Middle frontal gyrus (tissue), 1 donor: ENCODE data around the gene SAMD4A.

ENCODE experiments used
- DNase-seq: peaks from one replicate; pipeline ENCODE4 v3.0.0-alpha.2; 2015; ENCODE audit warnings: low spot score; ENCODE audit errors: extremely low spot score

Gene SAMD4A

DNA sequence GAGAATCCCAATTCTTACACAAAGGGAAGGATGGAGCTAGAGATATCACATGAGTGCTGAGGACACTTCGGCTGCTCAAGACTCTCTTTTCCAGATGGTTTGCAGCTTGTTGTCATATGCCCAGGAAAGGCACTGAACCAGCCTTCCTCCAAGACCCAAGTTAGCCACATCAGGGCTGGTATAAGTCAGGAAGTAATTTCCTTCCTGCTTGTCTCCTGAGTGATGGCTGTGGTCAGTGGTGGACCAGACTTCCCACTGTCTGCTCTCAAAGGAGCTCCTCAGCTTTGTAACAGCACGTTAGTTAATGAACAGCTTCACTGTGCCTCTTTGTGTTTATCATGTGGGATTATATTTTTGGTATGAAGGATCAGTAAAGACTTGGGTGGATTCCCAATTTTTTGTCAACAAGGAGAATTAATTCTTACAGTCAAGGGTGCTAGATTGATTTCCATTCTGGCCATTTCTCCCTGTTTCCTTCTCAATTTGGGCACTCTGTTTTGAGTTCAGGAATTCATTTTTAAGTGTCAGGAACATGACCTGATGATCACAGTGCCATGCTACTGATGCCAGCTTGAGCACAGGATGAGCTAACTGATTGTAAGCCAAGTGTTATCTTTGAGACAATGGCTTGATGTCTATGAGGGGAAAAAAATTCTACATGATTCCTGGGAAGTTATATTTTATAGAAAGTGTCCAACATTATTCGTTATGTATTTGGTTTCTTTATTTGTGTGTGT is 189.9 kb downstream of the SAMD4A start:
- no peak for DNase-seq

DNA sequence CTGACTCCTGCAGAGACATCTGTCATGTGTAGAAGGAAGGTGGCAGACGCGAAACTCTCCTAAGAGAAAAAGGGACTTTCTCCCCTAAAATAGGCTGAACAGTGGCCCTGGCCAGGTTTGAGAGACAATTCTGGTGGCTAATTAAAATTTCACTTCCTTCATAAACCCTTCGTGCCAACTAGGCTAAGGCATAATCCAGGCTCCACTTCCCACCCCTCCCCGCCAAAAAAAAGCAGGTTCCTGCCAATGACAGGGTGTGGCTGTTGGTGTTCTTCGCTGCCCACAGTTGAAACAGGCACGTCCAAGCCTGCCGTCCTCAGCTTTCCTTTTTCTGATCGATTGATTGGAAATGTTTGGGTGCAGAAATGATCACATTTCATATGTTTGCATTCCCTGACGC is 191.1 kb downstream of the SAMD4A start:
- no peak for DNase-seq

DNA sequence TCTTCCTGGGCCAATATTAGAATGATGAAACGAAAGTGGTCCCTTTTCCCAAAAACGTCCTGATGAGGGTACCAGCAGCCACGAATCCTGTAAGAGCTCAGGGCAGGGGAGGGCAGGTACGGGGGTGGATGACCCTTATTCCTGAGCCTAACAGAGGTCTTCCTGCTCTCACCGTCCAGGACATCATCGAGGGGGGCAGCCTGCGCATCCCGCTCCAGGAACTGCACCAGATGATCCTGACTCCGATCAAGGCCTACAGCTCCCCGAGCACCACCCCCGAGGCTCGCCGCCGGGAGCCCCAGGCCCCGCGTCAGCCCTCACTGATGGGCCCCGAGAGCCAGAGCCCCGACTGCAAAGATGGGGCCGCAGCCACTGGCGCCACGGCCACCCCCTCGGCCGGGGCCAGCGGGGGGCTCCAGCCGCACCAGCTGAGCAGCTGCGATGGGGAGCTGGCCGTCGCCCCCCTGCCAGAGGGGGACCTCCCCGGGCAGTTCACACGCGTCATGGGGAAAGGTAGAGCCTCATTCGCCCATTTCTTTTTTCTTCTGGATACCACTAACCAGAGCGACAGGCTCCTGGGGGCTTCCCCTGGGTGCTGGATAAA is 193.2 kb downstream of the SAMD4A start:
- DNase-seq, result no peak

DNA sequence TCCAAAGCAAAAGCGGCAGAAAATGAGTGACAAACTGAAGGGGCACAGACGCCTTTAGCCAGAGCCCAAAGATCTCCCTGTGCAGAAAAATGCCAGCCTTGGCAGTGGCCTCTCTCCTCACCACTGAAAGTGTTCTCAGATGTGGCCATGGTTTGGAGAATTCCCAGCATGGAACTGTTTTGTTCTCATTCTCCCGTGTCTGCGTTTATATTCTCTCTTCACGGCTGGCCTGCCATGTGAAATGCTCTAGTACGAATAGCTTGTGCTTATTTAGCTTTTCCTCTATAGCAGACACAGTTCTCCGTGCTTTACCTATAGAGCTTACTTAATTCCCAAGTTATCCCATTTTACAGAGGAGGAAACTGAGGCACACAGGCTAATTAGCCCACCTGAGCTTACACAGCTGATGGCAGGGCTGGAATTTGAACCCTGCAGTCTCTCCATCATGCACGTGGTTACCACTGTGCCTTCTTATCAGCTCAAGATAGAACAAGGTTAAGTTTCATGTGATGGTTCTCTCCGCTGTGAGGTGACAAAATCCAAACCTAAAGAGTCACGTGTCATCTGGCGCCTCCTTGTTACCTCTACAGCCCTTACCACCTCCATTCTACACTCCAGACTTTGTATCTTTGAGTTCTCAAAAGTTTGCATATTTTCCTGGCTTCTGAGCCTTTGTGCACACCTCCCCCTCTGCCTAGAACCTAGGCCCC is 194.1 kb downstream of the SAMD4A start:
- DNase-seq, result no peak

DNA sequence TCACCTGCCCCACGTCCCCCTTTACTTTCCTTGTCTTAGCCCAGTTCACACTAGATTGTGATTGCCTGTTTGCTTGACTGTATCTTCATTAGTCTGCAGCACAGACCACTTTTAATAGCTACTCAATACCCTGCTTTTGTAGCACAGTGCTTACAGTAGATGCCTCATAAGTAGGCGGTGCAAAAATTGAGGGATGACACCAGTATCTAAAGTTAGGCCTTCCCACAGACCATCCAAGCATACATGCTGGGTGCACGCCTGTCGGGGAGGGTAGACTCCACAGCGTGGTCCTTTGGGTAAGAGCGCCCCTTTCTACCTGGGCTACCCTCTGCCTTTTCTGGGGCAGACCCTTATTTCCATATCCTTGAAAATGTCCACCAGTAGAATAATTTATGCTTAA is 194.9 kb downstream of the SAMD4A start:
- no peak for DNase-seq

DNA sequence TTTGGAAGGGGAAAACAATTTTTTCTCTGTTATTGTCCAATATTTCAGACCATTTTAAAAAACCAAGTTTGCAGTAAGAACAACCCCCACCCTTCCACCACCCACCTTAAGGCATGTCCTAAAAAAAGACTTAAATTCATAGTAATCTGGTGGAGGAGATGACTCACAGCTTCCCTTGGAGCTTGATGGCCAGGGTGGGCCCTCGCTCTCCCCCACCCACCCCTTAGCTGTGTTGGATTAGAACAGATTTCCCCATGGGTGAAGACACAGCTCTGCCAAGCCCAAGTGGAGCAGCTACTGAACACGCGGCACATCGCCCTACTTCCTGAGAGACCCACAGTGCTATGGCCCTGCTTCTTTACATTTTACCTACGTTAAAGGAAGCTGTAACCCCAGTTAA is 195.4 kb downstream of the SAMD4A start:
- DNase-seq, result no peak

DNA sequence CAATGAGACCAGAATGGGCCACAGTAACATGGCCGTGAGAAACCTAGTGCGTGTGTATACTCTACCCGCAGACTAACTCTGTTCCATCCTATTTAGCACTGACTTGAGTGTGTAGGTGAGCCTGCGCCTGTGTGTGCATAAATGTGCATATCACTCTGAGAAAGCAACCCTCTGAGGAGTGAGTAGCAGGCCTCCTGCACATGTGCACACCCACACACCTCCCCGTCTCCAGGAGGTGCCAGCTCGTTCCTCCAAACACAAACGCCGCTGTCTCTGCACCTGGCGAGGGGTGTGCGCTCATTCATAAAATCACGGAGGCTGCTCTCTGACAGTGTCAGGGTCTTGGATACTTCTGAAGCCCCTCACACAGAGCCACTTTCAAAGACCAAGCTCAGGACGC is 196.8 kb downstream of the SAMD4A start:
- DNase-seq, result no peak

DNA sequence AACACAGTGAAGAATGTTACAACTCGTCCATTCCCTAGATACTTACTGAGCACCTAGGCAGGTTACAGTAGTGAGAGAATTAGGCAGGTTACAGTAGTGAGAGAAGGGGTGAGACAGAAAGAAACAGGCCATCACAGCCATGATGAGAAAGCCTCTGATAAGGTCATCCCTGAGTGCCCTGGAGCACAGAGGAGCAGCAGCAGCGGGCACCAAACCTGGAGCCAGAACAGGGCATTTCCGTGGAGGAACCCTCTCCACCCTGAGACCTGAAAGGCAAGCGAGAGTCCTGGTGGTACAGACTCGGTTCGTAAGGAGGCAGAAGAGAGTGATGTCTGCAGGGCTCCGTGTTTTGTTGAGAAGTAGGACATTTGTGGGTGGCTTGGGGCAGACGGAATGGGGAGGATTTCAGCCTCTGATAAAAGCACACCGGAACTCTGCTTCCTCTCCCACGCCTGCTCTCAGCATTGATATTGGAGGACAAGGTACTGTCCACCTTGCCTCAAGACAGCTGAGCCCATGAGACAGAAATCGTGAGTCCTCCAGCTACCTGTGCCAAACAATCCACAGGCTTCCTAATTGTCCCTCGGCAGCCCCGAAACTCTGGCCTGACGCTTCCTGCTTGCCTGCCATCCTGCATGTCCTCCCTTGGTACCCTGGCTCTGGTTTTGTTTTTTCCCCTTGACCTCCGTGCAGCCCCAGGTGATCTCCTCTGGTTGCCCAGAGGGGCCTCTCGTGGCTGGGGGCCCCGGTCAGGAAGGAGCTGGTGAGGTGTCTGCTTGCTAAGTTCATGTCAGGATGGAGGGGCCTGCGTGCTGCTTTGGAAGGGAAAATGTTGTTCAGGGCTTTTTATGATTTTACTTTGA is 199.6 kb downstream of the SAMD4A start:
- DNase-seq, result no peak

DNA sequence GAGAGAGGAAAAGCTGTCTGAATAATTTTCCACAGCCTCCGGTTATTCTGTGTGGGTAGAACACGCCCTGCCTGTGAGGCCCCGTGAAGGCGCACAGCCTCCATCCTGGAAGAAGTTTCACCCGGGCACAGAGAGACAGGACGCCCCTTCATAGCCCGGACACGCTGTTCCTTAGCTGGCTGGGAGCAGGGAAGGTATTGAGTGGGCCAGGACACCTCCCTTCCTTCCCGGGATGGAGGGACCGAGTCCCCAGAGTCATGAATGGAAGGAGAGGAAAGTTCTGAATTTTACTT is 200.2 kb downstream of the SAMD4A start:
- DNase-seq, result no peak

DNA sequence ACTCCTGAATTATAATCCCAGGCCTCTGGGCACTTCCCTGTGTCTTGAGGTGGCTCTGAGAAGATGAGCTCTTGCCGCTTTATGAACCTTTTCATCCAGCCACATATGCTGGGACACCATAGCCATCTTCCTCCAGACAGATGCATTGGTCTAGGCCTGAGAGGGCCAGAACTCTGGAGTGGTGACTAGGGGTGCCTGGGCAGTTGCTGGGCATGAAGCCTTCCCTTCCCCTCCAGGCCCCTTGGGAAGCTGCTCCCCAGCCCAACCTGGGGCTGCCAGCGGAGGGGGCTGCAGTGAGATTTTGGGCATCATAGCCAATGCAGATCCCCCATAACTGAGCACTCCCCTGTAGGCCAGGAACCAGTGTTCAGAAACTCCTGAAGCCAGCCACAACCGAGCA is 200.5 kb downstream of the SAMD4A start:
- no peak for DNase-seq

DNA sequence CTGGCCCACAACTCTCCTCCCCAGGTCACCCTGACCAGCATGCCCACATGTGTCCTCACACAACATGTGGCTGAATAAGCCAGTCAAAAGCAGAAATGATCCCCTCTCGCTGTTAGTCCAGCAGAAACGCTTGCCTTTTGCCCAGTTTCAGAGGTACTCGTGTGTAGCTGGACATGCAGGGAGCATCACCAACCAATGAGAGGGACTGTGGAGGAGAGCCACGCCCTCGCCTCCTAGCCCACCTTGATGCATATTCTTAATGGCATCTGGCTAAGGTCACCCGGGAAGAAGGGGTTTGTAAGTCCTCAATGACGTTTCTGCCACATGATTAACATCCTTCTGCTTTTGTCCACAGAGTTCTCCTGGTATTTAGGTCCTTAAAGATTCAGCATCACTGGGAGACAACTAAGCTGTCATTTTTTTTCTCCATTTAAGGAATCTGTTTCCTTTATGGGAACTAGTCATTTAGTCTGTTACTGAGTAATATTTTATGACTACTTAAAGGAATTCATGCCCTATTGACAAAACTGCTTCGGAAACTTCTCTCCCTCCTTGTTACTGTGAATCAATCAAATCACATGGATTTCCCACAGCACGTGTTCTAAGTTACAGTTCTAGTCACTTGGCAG is 201.7 kb downstream of the SAMD4A start:
- DNase-seq, result no peak

DNA sequence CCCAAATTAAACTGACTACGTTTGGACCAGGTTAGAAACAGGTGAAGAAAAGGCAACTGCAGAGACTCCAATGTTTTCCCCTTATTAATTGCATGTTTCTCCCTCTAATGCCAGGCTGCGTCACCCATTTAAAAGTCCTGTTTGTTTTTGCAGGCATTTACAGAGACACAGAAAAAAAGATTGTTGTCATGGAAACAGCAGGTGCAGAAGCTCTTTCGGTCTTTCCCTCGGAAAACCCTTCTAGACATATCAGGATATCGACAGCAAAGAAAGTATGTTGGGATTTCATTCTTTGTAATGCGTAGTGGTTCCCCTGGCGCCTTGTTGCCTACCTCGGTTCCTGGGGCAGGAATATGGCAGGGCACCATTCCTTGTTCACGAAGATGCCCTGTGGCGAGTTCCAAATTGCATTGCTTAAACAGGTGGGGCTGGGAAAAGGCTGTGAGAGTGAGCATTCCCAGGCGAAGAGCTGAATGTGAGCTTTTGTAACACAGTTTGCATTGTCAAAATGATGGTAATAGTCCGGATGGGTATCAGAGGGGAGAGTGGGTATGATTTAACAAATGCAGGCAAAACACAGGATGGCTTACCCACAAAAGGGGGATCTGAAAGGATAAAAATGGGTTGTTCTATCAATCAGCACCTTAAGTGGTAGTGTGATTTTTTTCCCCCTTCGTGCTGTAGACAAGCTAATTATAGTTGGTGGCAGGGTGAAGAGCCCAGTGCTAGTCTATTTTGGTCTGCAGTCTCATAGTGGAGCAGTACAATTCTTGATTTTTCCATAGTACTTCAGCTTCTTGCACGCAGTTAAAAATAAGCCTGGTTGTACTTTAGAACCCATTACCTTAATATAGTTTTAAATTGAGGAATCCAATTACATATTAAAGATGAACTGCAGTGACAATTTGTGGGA is 203.3 kb downstream of the SAMD4A start:
- no peak for DNase-seq

DNA sequence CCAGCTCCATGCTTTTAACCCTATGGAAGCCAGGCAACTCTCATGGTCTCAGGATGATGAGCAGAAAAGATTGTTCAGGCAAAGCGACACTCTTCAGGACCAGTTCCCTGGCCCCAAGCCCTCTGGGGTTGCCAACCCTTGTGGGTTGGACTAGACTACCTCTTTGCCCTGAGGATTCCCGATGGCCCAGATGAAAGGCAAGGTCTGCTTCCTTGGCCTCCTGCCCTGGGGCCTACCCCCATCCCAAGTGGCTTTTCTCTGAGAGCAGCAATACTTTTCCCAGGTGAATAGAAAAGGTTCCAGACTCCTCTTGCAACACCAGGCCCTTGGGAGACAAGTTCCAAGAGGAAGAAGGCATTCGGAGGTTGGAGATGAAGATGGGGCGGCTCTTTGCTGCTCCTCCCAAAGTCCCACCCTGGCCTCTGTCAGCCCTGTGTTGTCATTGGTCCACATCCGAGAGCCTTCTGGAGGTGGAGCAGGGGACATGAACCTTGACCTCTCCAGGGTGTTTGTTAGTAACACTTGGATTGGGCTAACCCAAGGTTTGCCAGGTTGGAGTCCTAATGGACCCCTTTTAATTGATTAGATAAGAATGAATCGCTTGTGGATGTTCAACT is 204.6 kb downstream of the SAMD4A start:
- DNase-seq, result no peak

DNA sequence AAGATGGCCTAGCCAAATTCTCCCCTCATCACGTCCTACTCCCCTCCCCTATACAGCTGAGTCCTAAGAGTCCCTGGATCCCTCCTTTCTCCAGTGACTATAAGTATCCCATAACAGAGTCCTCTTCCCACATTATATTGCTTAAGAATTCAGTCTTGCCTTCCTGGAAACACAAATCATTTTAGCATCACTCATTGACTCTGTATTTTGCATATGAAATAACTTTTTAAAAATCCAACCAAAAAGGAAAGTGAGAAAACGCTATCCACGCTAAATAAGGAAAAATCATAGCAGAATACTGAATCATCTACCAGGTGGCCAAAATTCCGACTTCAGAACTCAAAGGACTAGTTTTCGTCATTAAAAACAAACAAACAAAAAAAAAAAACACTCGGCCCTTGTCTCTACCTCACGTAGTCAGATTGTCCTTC is 205.5 kb downstream of the SAMD4A start:
- no peak for DNase-seq

DNA sequence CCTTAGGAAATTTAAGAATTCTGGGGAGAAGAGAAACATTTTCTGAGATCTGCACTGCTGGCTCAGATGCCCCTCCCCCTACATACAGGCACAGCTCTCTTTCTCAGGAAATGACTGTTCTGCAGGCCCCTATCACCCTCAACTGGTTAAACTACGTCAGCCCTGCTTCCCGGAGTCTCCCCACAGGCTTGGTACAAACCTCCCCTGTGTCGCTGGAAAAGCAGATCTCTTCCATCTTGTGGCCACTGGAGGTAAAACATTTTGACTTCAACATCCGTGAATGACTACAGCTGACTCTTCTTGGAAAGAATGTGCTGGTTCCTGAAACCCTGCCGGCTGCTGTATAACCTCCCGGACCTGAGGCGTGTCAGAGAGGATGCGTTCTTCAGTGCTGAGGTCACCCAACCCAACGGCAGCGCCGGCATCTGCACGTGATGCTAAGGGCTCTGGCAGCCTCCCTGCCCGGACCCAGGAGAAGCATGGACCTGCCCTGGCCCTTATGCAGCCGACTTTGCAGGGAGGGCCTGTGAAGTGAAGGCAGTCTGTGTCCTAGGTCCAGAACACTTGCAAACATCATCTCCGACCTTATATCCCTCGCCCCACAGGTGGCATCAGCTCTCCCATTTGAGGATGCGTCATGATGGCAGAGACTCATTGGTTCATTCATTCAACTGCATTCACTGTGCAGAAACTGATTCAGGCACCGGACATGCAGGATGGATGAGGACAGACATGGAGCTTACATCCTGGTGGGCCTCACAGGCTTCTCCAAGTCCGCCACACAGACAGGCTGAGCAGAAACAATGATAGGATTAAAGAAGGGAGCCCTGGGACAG is 206.5 kb downstream of the SAMD4A start:
- peak; percentile 52 for DNase-seq

DNA sequence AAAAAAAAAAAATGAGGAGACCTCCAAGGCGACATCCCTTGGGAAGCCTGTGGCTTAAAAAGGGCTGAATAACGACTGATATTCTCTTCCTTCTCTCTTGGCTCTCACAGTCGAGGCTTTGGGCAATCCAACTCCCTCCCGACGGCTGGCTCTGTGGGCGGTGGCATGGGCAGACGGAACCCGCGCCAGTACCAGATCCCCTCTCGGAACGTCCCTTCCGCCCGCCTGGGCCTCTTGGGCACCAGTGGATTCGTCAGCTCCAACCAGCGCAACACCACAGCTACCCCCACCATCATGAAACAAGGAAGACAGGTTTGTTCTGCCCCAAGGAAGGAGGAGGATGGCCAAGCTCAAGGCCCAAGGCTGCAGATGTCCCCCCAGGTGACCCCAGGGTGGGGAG is 207.9 kb downstream of the SAMD4A start:
- DNase-seq, result no peak

DNA sequence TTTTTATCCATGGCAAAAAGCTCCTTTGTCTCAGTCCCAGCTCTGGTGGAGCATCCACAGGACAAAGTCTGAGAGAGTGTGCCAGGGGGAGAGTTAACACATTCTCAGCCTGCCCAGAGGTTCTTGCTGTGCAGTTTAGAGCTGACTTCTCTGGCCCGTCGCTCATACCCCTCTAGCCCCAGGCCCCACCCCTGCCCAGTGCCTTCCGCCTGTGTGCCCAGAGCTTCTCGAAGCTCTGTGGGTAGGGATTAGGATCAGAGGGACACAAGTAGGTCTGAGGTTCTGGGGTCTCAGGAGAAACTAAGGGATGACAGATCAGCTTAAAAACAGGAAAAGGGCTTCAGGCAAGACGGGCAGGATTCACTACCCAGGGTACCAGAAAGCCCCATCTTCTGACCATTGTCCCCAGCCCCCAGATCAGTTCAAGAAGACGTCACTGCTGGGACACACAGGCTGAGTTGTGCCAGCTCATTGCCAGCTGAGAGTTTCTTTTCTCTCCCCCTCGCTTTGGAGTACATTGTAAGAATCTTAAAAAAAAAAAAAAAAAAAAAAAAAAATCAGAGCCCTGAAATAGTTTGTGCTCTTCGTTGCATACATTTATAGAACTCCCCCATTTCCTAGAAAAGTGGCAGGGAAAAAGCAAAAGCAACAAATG is 208.7 kb downstream of the SAMD4A start:
- no peak for DNase-seq

DNA sequence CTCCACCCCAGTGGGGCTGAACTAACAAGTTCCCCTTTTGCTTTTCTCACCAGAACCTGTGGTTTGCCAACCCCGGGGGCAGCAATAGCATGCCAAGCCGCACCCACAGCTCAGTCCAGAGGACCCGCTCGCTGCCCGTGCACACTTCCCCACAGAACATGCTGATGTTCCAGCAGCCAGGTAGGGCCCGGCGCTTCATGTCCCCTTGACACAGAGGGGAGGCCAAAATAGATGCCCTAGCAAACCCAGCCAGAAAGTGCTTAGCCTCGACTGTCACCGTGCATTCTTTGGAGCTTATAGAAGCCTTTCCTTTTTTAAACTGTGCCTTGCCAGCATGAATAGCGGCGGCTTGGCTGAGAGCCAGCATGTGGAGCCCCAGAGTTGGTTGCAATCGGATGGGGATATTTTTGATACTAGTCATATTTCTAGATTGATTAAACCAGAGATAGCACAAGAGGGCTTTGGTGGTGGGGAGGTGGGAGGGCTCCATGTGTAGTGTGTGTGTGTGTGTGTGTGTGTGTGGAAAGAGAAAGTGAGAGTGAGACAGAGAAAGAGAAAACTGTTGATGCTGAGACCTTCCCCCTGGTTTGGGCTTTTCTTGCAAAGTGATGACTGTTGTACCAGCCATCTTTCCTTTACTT is 209.6 kb downstream of the SAMD4A start:
- DNase-seq, result no peak
